Tibial nerve (tissue), 4 donors: Measurements from ENCODE around the gene OR2T12.

Experiments used
- CTCF ChIP-seq, 5 experiments: fragments of 200-600 bp in 3 of 5; fragments of 450-650 bp in 2 of 5; sonication (generic) in 3 of 5; IDR thresholded peaks; one replicate each; pipeline ENCODE4 v1.5.1; 2016 to 2019; ENCODE audit warnings: antibody characterized with exemption in 5 of 5, mild to moderate bottlenecking in 3 of 5, moderate library complexity in 2 of 5
- EP300 ChIP-seq, 2 donors: sonication (generic); formaldehyde crosslinking; IDR thresholded peaks; one replicate each; pipeline ENCODE4 v1.6.1; 2017; ENCODE audit warnings: antibody characterized with exemption in 2 of 2, mild to moderate bottlenecking in 1 of 2
- POLR2A ChIP-seq, 2 donors: fragments of 450-650 bp; IDR thresholded peaks; one replicate each; pipeline ENCODE4 v1.6.1; 2017; ENCODE audit warnings: antibody characterized with exemption in 2 of 2, mild to moderate bottlenecking in 2 of 2, moderate library complexity in 2 of 2

GRCh38 chr1:248306103-248306502 lies 2.9 kb upstream of the OR2T12 start:
- no peak for TF ChIP-seq CTCF (IDR thresholded peaks at IDR 0.05)
- no peak for TF ChIP-seq POLR2A (IDR thresholded peaks at IDR 0.05)
- TF ChIP-seq EP300 (IDR thresholded peaks at IDR 0.05), result no peak
